GM12801 (cell line): ENCODE results near the gene SLC23A2.

Experiments
- TF ChIP-seq, protein P1 (sequence below): IDR thresholded peaks from one replicate; pipeline ENCODE4 v1.5.1; 2011; ENCODE audit warnings: control low read depth; ENCODE audit not compliant: insufficient read length; ENCODE audit errors: extremely low read depth

Gene SLC23A2

GRCh38 chr20:4896971-4897497 is 104.3 kb downstream of the SLC23A2 start:
- TF ChIP-seq, protein P1, sequence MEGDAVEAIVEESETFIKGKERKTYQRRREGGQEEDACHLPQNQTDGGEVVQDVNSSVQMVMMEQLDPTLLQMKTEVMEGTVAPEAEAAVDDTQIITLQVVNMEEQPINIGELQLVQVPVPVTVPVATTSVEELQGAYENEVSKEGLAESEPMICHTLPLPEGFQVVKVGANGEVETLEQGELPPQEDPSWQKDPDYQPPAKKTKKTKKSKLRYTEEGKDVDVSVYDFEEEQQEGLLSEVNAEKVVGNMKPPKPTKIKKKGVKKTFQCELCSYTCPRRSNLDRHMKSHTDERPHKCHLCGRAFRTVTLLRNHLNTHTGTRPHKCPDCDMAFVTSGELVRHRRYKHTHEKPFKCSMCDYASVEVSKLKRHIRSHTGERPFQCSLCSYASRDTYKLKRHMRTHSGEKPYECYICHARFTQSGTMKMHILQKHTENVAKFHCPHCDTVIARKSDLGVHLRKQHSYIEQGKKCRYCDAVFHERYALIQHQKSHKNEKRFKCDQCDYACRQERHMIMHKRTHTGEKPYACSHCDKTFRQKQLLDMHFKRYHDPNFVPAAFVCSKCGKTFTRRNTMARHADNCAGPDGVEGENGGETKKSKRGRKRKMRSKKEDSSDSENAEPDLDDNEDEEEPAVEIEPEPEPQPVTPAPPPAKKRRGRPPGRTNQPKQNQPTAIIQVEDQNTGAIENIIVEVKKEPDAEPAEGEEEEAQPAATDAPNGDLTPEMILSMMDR = no peak

GRCh38 chr20:4896119-4896702 is 105.1 kb downstream of the SLC23A2 start:
- TF ChIP-seq, protein P1 = no peak

DNA sequence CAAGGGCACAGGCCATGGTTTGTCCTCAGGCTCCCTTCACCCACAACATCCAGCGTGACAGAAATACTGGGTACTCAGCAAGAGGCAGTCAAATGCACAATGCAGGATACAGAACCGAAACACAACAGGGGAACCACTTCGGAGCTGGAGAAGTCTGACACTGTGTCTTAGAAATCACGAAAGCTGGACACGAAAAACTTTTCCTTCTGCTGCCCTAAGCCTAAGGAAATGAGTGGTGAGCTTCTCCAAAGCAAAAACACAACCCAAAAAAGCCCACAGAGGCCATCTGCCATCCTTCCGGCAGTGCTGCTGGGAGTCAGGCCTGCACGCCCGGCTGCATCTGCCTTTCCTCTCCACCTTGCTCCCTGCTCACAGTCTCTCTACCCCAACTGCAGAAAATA is 106.3 kb downstream of the SLC23A2 start:
- TF ChIP-seq, protein P1 = no peak

DNA sequence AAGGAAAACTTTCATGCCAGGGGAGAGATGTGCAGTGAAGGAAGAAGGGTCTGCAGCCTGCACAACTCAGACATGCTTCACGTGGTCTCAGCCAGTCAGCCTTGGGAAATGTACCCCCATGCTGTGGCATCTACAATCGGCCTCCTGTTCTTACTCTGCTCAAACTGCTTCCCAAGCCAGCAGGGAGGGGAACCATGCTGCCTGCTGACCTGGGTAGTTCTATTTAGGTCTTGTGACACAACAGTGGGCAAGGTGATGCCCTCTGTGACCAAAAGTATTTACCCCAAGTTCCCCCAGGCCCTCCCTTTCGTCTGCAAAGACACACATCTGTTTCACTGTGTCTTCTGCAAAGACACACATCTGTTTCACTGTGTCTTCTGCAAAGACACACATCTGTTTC is 106.9 kb downstream of the SLC23A2 start:
- TF ChIP-seq, protein P1 = no peak

DNA sequence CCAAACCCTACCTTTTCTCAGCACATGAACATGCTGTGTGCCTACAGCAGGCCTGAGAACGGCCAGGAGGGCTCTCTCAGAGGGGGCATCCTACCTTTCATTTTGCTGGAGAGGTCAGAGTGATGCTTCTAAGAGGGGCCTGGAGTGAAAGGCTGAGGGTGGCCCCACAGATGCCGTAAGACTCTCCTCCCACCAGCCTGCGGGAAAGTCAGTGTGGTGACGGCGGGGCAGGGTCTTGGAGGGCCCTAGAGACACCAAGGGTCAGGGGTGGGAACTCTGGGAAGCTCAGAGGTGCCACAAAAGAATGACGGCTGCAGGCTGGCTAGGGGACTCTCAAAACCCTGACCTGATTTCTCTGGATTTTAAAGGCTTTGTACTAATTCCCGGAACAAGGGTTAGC is 107.6 kb downstream of the SLC23A2 start:
- TF ChIP-seq, protein P1 = no peak

DNA sequence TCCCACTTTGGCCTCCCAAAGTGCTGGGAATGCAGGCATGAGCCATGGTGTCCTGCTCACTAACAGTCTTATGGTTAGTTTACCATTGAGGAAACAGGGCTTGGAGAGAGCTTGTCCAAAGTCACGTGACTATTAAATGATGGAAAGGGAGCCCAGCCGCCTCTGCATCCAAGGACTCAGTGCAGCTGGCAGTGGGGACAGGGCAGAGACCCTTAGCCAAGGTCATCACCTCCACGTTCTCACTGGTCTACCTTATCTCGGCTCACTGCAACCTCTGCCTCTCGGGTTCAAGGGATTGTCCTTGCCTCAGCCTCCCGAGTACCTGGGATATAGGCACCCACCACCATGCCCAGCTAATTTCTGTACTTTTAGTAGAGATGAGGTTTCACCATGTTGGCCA is 109.3 kb downstream of the SLC23A2 start:
- TF ChIP-seq, protein P1 = no peak

DNA sequence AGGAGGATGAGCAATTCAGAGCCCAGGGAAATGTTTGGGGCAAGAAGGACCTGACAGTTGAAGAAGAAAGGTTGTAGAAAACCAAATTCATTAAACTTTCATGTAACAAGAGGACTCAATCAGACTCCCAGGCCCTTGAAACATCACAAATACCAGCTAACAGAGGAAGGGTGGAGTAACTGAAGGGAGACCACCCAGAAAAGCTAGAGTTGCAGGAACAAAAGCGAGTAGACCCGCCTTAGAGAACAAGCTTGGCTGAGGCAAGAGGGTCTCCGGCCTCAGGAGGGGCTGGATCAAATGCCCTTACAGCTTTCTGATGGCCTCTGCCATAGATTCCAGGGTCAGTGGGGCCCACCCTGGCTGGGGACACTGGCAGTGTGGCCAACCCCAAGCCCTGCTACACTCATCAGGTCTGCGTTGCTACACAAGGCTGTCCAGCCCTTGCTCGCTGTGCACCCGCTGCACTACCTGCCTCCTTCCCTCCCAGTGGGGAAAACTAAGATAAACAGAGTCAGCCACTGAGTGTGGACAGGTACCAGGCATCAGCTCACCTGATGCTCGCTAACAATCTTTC is 110.0 kb downstream of the SLC23A2 start:
- TF ChIP-seq, protein P1 = no peak

DNA sequence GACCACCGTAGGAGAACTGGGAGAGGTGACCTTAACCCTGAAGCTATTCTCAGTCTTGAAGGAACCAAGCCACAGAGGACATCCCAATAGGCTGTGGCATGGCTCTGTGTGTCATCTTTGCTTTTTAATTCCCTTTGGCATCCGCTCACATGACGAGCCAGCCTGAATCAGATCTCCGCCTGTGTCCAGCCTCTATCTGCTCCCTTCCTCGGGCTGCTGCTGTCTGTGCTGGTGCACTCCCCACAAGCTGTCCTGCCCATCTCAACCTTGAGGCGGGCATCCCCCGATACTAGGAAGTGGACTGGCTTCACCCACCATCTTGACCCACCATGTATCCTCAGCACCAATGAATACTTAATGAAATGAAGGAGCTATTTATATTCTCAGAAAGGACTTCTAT is 111.9 kb downstream of the SLC23A2 start:
- TF ChIP-seq, protein P1 = no peak
